ENCODE measurements around the gene XRCC4.

XRCC4 gene

GRCh38 chr5:83072966-83073365, 4.4 kb upstream of the XRCC4 start:
- DNase-seq = no peak

- DNase-seq = no peak
Observed at GRCh38 chr5:83077662-83078261, 415 bp downstream of the XRCC4 start.

- no peak for DNase-seq
Observed at GRCh38 chr5:83082750-83083149, 5.4 kb downstream of the XRCC4 start.

GRCh38 chr5:83084336-83084735, 7.0 kb downstream of the XRCC4 start:
- DNase-seq = no peak

- DNase-seq = no peak
Observed at GRCh38 chr5:83085106-83085505, 7.8 kb downstream of the XRCC4 start.

- DNase-seq = no peak
Observed at GRCh38 chr5:83090169-83090568, 12.8 kb downstream of the XRCC4 start.

- no peak for DNase-seq
Observed at GRCh38 chr5:83092619-83093018, 15.3 kb downstream of the XRCC4 start.

- no peak for DNase-seq
Observed at GRCh38 chr5:83093692-83094091, 16.3 kb downstream of the XRCC4 start.

GRCh38 chr5:83095163-83095956, 18.0 kb downstream of the XRCC4 start:
- DNase-seq = no peak

GRCh38 chr5:83095957-83096539, 18.7 kb downstream of the XRCC4 start:
- DNase-seq = peak; percentile 16

GRCh38 chr5:83096660-83097339, 19.5 kb downstream of the XRCC4 start:
- no peak for DNase-seq

GRCh38 chr5:83097689-83098231, 20.4 kb downstream of the XRCC4 start:
- DNase-seq = no peak

GRCh38 chr5:83099001-83099400, 21.7 kb downstream of the XRCC4 start:
- DNase-seq = no peak

GRCh38 chr5:83099445-83099844, 22.1 kb downstream of the XRCC4 start:
- DNase-seq = no peak

- no peak for DNase-seq
Observed at GRCh38 chr5:83101514-83101913, 24.2 kb downstream of the XRCC4 start.

GRCh38 chr5:83102364-83102980, 25.1 kb downstream of the XRCC4 start:
- DNase-seq = no peak

GRCh38 chr5:83104021-83104420, 26.7 kb downstream of the XRCC4 start:
- DNase-seq = no peak

GRCh38 chr5:83107692-83108420, 30.5 kb downstream of the XRCC4 start:
- no peak for DNase-seq

- DNase-seq = no peak
Observed at GRCh38 chr5:83109380-83109779, 32.0 kb downstream of the XRCC4 start.

- no peak for DNase-seq
Observed at GRCh38 chr5:83115816-83116215, 38.5 kb downstream of the XRCC4 start.

GRCh38 chr5:83118471-83118870, 41.1 kb downstream of the XRCC4 start:
- no peak for DNase-seq

- DNase-seq = no peak
Observed at GRCh38 chr5:83118976-83119375, 41.6 kb downstream of the XRCC4 start.
